ENCODE measurements around the gene SIL1.

SIL1 gene

DNA sequence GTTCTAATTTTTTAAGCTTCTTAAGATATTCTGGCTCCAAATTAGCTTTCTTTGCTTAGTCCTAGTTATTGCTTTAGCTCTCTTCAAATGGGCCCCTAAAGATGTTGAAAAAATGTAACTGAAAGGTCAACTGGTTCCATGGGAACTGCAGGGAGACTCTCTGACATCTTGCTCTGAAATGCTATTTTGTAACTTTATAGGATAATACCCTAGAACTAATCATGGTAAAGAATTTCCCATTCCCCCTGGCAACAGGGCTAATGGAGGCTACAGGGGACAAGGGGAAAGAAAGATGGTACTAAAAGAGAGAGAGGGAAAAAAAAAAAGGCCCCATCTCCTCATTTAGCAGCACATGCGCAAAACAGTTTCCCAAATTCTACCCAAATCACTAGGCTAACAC, 39.4 kb downstream of the SIL1 start:
- no peak overlapping the region for H3K4me3 ChIP-seq (ENCODE audit: low read depth, low read length)
- TF ChIP-seq, protein P1, sequence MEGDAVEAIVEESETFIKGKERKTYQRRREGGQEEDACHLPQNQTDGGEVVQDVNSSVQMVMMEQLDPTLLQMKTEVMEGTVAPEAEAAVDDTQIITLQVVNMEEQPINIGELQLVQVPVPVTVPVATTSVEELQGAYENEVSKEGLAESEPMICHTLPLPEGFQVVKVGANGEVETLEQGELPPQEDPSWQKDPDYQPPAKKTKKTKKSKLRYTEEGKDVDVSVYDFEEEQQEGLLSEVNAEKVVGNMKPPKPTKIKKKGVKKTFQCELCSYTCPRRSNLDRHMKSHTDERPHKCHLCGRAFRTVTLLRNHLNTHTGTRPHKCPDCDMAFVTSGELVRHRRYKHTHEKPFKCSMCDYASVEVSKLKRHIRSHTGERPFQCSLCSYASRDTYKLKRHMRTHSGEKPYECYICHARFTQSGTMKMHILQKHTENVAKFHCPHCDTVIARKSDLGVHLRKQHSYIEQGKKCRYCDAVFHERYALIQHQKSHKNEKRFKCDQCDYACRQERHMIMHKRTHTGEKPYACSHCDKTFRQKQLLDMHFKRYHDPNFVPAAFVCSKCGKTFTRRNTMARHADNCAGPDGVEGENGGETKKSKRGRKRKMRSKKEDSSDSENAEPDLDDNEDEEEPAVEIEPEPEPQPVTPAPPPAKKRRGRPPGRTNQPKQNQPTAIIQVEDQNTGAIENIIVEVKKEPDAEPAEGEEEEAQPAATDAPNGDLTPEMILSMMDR (conservative IDR thresholded peaks at IDR 0.05; ENCODE audit: low read depth, low read length) = no peak
- no peak for DNase-seq (ENCODE audit: low read depth)

DNA sequence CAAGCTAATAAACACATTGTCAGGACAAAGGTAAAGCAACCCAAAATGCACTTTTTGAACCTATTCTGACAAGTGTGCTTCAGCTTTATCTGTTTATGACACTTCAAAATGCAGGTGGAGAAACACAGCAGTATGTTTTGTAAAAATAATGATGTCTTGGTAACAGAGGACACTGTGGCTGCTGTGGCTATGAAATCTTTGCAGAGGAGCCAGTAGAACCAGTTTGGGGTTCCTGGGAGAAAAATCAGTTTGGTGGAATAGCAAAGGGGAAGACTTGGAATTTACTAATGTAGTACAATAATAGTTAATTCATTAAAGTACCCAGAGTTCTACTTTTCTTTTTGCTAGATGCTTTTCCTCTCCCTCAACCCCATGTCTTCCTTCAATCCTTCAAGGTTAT, 40.6 kb downstream of the SIL1 start:
- no peak for DNase-seq (ENCODE audit: low read depth)
- H3K4me3 ChIP-seq (ENCODE audit: low read depth, low read length) = no peak overlapping the region
- TF ChIP-seq, protein P1 (conservative IDR thresholded peaks at IDR 0.05; ENCODE audit: low read depth, low read length) = no peak

DNA sequence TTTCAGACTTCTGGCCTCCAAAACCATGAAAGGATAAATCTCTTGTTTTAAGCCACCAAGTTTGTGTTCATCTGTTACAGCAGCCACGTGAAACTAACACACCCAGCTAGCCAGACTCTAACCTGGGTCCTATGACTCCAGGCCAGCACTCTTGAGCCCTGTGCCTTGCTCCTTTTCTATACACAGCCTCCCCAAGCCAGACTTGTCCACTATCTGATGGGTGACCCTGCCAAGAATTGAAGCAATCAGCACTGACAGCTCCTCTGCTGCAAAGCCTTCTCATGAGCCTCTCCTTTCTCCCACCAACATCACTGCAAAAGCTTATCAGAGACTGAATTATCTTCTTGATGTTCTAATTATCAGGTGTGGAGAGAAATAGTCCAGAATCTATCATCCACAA, 41.4 kb downstream of the SIL1 start:
- TF ChIP-seq, protein P1 (conservative IDR thresholded peaks at IDR 0.05; ENCODE audit: low read depth, low read length) = no peak
- no peak overlapping the region for H3K4me3 ChIP-seq (ENCODE audit: low read depth, low read length)

DNA sequence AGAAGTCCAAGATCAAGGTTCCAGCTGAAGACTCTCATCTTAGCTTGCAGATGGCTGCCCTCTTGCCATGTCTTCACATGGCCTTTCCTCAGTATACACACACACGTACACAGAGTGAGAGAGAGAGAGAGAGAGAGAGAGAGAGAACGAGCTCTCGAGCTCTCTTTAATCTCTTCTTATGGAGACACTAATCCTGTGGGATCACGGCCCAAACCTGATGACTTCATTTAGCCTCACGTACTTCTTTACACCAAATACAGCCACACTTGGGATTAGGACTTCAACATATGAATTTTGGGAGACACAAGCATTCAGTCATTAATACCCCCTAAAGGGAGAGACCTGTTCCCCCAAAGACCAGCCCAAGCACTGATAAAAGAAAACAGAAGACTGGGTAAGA, 42.8 kb downstream of the SIL1 start:
- no peak overlapping the region for H3K4me3 ChIP-seq (ENCODE audit: low read depth, low read length)
- TF ChIP-seq, protein P1 (conservative IDR thresholded peaks at IDR 0.05; ENCODE audit: low read depth, low read length) = no peak
- no peak for DNase-seq (ENCODE audit: low read depth)

More for the DNA sequence above, 41.4 kb downstream of the SIL1 start:
- DNase-seq (ENCODE audit: low read depth) = no peak

DNA sequence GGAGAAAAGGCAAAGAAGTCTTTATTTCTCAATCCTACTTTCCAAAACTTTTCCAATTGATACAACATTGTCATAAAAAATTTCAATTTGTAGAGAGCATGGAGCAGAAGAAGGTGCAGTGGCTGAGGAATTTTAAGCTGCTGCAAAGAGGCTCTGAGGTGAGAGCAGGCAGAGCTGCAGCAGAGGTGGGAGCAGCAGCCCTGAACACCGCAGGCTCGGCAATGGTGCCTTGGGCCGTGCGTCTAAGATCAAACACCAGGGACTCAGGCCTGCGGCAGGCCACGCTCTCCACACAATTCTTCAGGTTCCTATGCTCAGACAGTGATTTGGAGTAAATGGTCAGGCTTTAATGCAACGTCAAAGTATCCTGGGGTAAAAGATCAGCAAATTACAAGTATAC, 46.3 kb downstream of the SIL1 start:
- TF ChIP-seq, protein P1 (conservative IDR thresholded peaks at IDR 0.05; ENCODE audit: low read depth, low read length) = no peak
- no peak for DNase-seq (ENCODE audit: low read depth)
- H3K4me3 ChIP-seq (ENCODE audit: low read depth, low read length) = no peak overlapping the region

DNA sequence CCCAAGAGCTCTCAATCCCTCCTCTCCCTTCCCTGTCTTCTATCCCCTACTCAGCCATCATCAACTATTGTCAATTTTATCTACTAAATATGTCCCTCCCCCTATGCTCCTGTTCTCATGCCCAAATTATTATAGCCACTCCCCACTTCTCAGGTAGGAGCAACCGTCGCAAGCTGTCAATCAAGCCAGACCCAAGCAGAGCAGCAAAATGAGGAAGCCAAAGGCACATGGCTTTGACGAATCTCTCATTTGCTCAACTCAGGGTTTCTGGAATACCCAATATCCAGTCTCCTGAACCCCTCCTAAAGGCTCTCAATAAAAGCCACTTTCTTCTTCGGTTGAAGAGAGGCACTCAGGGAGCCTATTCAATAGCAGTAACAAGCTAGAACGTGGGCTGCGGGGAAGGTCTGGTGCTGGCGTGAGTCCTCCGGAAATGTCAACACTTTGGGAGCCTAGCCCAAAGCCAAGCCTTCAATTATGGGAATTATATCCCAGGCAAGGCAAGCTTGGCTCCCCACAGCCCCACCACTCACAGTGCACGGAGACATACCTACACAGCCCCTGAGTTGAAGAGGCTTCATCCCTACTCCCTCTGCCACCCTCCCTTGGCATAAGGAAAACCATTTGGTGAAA, 47.7 kb downstream of the SIL1 start:
- no peak for DNase-seq (ENCODE audit: low read depth)
- no peak overlapping the region for H3K4me3 ChIP-seq (ENCODE audit: low read depth, low read length)
- TF ChIP-seq, protein P1 (conservative IDR thresholded peaks at IDR 0.05; ENCODE audit: low read depth, low read length) = no peak

DNA sequence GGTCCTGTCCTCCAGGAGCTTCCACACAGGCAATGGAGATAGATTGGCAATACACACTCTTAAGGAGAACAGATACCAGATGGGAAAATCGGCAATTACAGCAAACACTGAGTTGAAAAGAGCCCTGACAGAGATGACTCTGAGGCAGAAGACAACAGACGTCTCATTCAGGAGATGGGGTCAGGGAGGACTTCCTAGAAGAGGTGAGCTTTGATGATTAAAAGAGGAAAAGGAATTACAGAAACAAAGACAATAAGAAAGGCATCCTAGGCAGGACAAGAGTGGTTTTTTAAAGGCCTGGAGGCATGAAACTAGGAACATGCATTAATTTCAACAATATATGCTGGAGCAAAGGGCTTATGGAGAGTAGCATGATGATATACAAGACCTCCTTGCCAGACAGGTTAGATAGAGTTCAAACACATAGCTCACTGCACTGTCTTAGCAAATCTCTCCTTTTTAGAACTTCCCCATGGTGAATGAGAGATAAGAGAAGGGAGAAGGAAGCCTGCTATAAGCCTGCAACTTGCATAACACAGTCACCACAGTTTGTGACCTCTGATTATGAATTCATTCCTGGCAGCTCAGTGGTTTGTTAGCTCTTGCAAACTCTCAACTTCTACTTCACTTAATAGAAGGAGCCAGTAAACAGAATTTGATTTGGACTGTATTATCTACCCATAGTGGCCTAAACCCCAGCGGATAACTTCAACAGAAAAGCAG, 48.5 kb downstream of the SIL1 start:
- H3K4me3 ChIP-seq (ENCODE audit: low read depth, low read length) = no peak overlapping the region
- TF ChIP-seq, protein P1 (conservative IDR thresholded peaks at IDR 0.05; ENCODE audit: low read depth, low read length) = no peak
- peak; percentile 92 for DNase-seq (ENCODE audit: low read depth)

All from choroid plexus epithelial cell (primary cell).